ENCODE results near the gene PADI6.

DNA sequence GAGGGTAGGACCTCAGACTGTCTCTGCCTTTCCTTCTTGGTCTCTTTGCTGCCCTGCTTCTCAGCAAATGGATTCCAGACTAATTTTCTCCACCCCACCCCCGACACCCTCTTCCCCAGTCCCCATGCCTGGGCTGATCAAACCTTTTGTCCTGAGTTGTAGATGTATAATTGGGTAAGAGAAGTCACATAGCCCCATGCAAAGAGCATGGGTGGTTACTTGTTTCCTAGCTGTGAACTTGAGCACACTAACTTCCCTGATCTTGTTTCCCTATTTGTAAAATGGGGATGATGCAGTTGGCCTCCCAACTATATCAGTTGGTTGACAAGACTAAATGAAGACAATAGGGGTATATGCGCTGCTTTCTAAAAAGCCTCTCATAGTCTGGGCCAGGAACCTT, 9.2 kb downstream of the PADI6 start:
- TF ChIP-seq, protein P1, sequence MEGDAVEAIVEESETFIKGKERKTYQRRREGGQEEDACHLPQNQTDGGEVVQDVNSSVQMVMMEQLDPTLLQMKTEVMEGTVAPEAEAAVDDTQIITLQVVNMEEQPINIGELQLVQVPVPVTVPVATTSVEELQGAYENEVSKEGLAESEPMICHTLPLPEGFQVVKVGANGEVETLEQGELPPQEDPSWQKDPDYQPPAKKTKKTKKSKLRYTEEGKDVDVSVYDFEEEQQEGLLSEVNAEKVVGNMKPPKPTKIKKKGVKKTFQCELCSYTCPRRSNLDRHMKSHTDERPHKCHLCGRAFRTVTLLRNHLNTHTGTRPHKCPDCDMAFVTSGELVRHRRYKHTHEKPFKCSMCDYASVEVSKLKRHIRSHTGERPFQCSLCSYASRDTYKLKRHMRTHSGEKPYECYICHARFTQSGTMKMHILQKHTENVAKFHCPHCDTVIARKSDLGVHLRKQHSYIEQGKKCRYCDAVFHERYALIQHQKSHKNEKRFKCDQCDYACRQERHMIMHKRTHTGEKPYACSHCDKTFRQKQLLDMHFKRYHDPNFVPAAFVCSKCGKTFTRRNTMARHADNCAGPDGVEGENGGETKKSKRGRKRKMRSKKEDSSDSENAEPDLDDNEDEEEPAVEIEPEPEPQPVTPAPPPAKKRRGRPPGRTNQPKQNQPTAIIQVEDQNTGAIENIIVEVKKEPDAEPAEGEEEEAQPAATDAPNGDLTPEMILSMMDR (IDR thresholded peaks at IDR 0.05; ENCODE audit: low read depth, low read length, poor library complexity, severe bottlenecking) = no peak
- no peak for TF ChIP-seq EZH2phosphoT487 (IDR thresholded peaks at IDR 0.05; ENCODE audit: borderline replicate concordance, low read length)
